Ectodermal cell (in vitro differentiated cells): ENCODE data around the gene AVPI1.

Experiments
- H3K27ac ChIP-seq: 2 replicates; pipeline ENCODE4 v1.7.0; 2013; ENCODE audit warnings: mild to moderate bottlenecking, low read depth, low read length; ENCODE audit not compliant: insufficient read depth, poor library complexity, severe bottlenecking
- H3K27me3 ChIP-seq: 2 replicates; pipeline ENCODE4 v1.7.0; 2013; ENCODE audit warnings: mild to moderate bottlenecking, low read length; ENCODE audit not compliant: insufficient read depth, control insufficient read depth, poor library complexity, severe bottlenecking
- H3K36me3 ChIP-seq: one replicate; pipeline ENCODE4 v1.7.0; 2013; ENCODE audit warnings: low read length; ENCODE audit not compliant: control insufficient read depth, insufficient read depth
- H3K4me1 ChIP-seq: one replicate; pipeline ENCODE4 v1.7.0; 2013; ENCODE audit warnings: low read length; ENCODE audit not compliant: control insufficient read depth, insufficient read depth
- H3K4me3 ChIP-seq: 2 replicates; pipeline ENCODE4 v1.7.0; 2013; ENCODE audit warnings: low read depth, low read length, control low read depth; ENCODE audit not compliant: insufficient read depth
- H3K9me3 ChIP-seq: 2 replicates; pipeline ENCODE4 v1.7.0; 2013; ENCODE audit warnings: mild to moderate bottlenecking, low read length, moderate library complexity; ENCODE audit not compliant: control insufficient read depth
- WGBS, 2 experiments: methylation state at CpG; one replicate each; pipeline ENCODE4 v1.1.7; 2013; ENCODE audit warnings: missing lambda C conversion rate in 2 of 2; 5-methylcytosine and 5-hydroxymethylcytosine counted together

AVPI1 gene

DNA sequence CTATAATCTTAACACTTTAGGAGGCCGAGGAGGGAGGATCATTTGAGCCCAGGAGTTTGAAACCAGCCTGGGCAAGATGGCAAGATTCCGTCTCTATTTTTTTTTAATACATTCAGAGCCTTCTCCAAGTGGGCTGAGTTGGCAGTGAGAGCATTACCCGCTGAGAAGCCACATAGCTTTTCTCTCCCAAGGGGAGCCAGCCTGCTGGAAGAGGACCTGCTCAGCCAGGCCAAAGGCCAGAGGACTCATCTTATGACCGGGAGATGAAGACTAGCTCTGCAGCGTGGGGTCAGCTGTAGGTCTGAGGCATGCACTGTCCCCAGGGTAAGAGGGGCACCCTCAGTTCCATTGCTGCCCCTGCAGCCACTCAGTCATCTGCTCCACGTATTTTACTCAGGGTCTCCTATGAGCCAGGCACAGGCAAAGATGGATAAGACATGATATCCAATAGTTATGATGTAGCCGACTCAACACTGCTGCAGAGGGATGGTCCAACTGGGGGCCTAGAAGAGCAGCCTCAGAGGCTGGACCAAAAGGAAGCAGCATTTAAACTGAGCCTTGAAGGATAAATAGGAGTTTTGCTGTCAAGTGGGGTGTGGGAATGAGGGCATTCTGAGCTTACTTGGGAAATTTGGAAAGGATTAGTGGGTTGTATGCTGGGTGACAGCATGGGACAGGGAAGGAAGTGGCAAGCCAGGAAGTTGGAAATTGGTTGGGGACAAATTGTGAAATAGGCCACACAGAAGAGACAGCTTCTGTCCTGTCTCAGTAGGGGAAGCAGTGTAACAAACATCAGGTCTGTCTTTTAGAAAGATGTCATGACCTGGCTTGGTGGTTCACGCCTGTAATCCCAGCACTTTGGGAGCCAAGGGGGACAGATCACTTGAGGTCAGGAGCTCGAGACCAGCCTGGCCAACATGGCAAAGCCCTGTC, 24.9 kb upstream of the AVPI1 start:
- no peaks in the 10 kb centered on the region for H3K9me3 ChIP-seq
- H3K4me1 ChIP-seq: peaks cover 20% of the 10 kb centered on the region
- no peak overlapping the region for H3K4me3 ChIP-seq
- H3K27me3 ChIP-seq: no peaks in the 10 kb centered on the region
- no peak overlapping the region for H3K27ac ChIP-seq
- H3K36me3 ChIP-seq: no peaks in the 10 kb centered on the region
- WGBS, 2 experiments: 92 to 94% methylated on average over 9 of the region's 9 CpGs

DNA sequence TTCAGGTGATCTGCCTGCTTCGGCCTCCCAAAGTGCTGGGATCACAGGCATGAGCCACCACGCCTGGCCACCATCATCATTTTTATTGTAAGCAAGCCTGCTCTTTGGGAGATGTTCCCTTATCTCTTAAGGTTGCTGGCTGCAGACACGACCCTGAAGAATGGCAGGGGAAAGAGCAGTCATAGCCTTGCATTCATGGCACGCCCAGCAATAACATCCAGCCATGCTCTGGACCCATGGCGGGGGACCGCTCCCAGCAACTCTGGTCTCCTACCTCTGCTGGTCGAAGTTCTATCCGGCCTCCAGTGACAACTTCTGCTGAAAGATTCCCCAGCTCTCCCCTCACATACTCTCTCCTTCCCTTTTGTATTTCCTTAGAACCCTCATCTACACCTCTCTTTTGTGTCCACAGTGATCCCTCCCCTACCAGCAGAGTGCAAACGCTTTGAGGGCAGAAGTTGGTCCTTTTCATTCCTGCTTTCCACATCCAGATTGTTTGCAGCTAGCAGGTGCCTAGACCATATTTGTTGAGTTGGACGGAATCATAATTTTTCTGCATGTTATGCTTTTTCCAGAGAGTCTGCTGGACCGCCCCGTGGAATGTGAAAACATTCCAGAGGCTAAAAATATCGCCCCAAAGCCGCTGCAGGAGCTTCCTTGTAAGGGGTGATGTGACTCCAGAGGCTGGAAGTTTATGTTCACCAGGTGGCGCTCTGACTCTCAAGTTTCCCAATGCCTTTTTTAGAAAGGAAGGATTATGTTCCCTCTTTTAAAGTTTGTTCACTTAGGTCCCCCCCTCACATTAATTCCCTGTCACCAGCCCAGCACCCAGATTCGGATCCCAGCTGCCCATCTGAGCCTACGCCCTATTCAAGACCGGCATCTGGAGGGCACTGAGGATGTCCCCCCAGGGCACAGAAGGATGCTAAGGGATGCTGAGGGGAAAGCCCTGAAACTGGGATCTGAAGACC, 22.2 kb upstream of the AVPI1 start:
- Histone ChIP-seq H3K36me3 (no peaks in the 10 kb centered on the region), H3K4me1 (peaks cover 4% of the 10 kb centered on the region), H3K27me3 (no peaks in the 10 kb centered on the region), H3K4me3 (no peak overlapping the region), H3K9me3 (no peaks in the 10 kb centered on the region), H3K27ac (no peak overlapping the region)
- 48 to 52% methylated on average over 18 of the region's 18 CpGs for WGBS, 2 experiments

DNA sequence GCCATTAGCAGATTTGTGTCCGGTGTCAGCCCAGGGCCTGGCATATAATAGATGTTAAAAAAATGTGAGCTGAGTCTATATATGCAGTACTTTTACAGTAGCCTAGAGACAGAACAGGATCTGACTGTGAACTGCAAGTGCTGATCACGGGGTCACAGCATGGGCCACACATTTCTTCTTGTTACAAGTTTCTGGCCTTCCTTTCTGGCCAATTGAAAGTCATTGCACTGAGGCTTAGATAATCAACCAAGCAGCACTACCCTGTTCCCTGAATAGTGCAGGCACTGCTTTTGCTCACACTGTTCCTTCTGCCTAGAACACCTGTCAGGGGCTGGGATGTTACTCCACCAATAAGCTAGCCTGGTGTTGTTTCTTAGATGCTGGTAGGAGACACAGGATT, 21.1 kb upstream of the AVPI1 start:
- Histone ChIP-seq H3K9me3 (no peaks in the 10 kb centered on the region), H3K4me1 (peaks cover 4% of the 10 kb centered on the region), H3K27me3 (no peaks in the 10 kb centered on the region), H3K27ac (no peak overlapping the region), H3K4me3 (no peak overlapping the region), H3K36me3 (no peaks in the 10 kb centered on the region)
- 90 to 91% methylated on average over 2 of the region's 2 CpGs for WGBS, 2 experiments

DNA sequence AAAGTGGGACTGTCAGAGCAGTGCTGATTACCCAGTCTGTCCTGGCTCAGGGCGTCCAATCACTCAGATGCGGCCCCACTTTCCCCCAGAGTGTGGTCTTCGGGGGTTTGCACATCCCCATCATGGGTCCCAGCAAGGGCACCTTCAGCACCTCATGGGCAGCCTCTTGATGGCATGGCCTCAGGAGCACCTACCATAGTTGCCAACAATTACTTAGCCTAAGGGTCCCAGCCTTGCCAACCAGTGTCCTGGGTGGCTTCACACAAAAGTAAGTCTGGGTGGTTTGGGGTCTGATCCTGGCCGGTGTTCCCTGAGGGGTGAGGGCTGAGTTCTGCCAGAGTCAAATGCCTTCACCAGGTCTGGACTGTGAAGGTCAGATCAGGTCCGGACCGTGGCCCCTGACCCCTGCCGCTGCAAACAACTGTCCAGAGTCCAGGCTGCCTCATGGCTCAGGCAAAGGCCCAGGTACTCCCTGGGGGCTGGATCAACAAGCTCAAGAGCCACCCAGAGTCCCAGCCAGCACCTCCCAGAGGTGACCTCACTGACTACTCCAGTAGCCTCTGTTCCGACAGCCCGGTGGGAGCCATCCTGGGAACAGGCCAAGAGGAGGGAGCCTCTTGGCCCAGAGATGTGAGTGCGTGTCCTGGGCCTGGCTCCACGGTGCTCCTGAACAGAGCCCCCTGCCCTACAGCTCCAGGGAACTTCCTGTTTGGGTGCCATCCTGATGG, 20.3 kb upstream of the AVPI1 start:
- H3K4me3 ChIP-seq: no peak overlapping the region
- H3K27ac ChIP-seq: no peak overlapping the region
- no peaks in the 10 kb centered on the region for H3K4me1 ChIP-seq
- 92 to 93% methylated on average over 11 of the region's 11 CpGs for WGBS, 2 experiments
- H3K36me3 ChIP-seq: no peaks in the 10 kb centered on the region
- H3K27me3 ChIP-seq: no peaks in the 10 kb centered on the region
- H3K9me3 ChIP-seq: no peaks in the 10 kb centered on the region

DNA sequence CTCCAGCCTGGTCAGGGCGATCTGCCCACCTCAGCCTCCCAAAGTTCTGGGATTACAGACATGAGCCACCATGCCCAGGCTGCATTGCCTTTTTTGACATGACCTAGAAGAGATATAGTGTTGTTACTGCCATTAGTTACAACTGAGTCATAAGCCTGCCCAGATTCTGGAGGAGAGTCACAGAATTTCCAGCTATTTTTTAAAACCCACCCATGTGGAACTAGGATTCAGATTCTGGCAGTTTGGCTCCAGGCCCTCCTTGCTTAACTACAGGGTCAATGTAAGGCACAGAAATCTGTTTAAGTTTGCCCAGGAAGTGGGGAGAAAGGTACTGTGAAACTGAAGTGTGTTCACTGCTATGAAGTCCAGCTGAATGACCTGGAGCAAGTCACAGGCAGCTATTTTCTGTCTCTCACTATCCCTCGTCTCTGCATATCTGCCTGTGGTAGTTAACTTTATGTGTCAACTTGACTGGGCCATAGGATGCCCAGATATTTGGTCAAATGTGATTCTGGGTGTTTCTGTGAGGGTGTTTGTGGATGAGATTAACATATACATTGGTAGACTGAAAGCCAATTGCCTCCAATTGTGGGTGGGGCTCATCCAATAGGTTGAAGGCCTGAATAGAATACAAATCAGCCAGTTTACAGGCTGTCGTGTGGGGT, 18.1 kb upstream of the AVPI1 start:
- Histone ChIP-seq H3K36me3 (no peaks in the 10 kb centered on the region), H3K9me3 (no peaks in the 10 kb centered on the region), H3K4me1 (no peaks in the 10 kb centered on the region), H3K27ac (no peak overlapping the region), H3K27me3 (no peaks in the 10 kb centered on the region), H3K4me3 (no peak overlapping the region)
- 85 to 93% methylated on average over 3 of the region's 3 CpGs for WGBS, 2 experiments

DNA sequence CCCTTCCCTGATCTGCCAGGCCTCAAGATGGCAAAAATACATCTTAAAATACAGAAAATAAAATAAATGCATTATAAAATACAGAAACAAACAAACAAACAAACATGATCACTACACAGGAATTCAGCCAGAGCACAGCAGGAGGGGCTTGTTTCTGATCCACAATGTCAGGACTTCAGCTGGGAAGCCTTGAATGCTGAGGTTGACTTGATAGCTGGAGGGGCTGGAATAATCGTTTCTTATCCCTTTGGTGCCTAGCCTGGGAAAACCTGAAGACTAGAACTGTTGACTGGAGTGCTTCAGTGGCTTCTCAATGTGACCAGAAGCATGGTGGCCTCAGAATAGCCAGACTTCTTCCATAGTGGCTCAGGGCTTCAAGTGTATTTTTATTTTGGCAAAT, 17.3 kb upstream of the AVPI1 start:
- H3K4me3 ChIP-seq: no peak overlapping the region
- H3K27ac ChIP-seq: no peak overlapping the region
- no peaks in the 10 kb centered on the region for H3K27me3 ChIP-seq
- H3K9me3 ChIP-seq: no peaks in the 10 kb centered on the region
- no peaks in the 10 kb centered on the region for H3K36me3 ChIP-seq
- WGBS, 2 experiments: 89 to 92% methylated on average over 1 of the region's 1 CpG
- no peaks in the 10 kb centered on the region for H3K4me1 ChIP-seq

DNA sequence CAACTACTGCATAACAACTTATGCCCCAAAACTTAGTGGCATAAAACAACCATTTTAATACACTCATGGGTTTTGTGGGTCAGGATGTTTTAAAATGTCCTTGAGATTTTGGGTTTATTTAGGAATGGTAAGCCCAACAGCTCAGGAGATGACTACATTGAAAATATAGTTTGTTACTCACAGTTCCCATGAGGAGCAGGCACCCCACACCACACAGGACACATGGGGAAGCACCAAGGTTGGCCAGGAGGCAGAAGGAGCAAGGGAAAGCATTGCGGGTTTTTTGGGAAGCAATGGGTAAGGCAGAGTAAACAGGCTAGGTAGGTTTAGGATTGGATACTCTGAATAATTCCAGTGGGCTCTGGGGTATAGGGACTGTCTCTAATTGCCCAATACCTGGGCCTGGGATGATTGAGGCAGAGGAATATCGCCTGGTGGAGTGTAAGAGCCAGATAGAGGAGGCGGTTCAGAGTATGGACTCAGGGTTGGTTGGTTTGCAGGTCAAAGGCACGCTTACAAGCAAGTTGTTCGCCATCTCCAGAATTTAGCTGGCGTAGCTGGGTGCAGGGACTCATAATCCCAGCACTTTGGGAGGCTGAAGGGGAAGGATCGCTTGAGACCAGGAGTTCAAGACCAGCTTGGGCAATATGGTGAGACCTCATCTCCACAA, 16.5 kb upstream of the AVPI1 start:
- no peaks in the 10 kb centered on the region for H3K36me3 ChIP-seq
- H3K9me3 ChIP-seq: no peaks in the 10 kb centered on the region
- H3K4me1 ChIP-seq: no peaks in the 10 kb centered on the region
- H3K4me3 ChIP-seq: no peak overlapping the region
- WGBS, 2 experiments: 85 to 86% methylated on average over 7 of the region's 7 CpGs
- no peaks in the 10 kb centered on the region for H3K27me3 ChIP-seq
- H3K27ac ChIP-seq: no peak overlapping the region

DNA sequence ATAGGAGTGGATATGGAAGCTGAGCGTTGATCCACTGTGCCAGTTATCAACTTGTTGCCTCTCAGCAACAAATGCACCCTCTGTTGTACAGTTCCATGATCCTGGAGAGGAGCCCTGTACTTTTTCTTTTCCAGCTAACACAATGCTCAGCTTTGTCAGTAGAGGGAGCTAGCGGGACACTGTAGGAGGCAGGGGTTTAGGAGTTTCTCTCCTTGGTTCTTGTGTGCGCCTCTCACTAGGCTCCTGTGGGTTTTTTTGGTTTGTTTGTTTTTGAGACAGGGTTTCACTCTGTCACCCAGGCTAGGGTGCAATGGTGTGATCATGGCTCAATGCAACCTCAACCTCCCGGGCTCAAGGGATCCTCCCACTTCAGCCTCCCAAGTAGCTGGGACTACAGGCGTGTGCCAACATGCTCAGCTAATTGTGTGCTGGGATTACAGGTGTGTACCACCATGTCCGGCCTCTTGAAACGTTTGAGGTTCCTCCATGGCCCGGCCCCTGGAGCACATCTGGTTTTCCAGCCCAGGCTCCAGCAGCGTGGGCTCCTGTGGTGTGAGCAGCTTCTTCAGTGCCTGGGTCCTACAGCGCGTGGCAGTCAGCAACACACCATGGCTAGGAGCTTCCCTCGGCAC, 14.5 kb upstream of the AVPI1 start:
- 60 to 64% methylated on average over 12 of the region's 12 CpGs for WGBS, 2 experiments
- H3K36me3 ChIP-seq: no peaks in the 10 kb centered on the region
- H3K4me3 ChIP-seq: no peak overlapping the region
- H3K4me1 ChIP-seq: no peaks in the 10 kb centered on the region
- H3K27me3 ChIP-seq: no peaks in the 10 kb centered on the region
- H3K9me3 ChIP-seq: no peaks in the 10 kb centered on the region
- no peak overlapping the region for H3K27ac ChIP-seq
